ENCODE measurements around the gene SHMT1.
"Not testable (repeated sequence)": the region's sequence is repeated elsewhere in the genome, so short reads cannot be mapped to it uniquely, and the experiment has no call there.

SHMT1 gene

DNA sequence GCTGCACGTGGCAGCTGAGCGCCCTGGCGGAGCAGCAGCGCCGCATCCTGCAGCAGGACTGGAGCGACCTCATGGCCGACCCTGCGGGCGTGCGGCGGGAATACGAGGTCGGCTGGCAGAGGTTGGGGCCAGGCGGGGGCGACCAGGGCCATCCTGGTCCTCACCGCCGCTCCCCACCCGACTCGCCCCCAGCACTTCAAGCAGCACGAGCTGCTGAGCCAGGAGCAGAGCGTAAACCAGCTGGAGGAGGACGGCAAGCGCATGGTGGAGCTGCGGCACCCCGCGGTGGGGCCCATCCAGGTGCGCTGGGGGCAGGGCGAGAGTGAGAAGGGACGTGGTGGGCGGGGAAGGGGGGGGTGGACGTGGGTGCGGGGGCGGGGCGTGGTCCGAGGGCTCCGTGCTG lies 19.7 kb upstream of the SHMT1 start:
- H3K27me3 ChIP-seq (replicated peaks); in situ Hi-C loops (cut with HindIII; ENCODE audit: low pct_ligation_motif_present, low sequenced_read_pairs); H3K36me3 ChIP-seq (replicated peaks); DNase-seq; H3K27ac ChIP-seq; H3K4me3 ChIP-seq (ENCODE audit: low read depth, low read length): not testable (repeated sequence)

DNA sequence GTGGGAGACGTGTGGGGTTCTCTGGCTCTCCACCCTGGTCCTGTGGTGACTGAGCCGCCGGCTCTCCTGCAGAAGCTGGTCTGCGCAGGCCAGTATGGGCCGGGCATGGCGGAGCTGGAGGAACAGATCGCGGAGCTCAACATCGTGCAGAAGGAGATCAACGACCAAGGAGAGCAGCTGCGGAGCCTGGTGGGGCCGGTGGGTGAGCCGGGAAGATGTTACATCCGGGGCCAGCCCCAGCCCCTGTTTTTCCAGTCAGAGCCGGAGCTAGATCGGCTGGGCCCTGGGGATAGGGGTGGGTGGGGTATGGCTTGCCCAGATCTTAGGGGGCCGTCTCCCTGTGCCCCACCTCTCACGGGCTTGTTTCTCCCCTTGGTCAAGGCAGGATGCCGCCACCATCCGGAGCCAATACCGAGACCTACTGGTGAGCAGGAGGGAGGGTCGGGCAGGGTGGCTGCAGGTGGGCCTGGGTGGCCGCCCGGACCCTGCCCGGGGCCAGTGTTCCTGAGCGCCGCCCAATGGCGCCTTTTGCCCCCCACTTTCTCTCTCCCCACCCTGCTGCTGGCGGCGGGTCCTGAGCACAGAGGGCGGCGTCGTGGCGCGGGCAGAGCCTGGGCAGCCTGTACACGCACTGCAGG lies 19.2 kb upstream of the SHMT1 start:
- Histone ChIP-seq H3K27me3 (replicated peaks) (peaks cover 4% of the 10 kb centered on the region), H3K27ac (no peak overlapping the region), H3K4me3 (ENCODE audit: low read depth, low read length) (no peak overlapping the region), H3K36me3 (replicated peaks) (no peaks in the 10 kb centered on the region)
- in situ Hi-C loops (cut with HindIII; ENCODE audit: low pct_ligation_motif_present, low sequenced_read_pairs) = no loop called here
- DNase-seq = no peak
- TF ChIP-seq, protein P1, sequence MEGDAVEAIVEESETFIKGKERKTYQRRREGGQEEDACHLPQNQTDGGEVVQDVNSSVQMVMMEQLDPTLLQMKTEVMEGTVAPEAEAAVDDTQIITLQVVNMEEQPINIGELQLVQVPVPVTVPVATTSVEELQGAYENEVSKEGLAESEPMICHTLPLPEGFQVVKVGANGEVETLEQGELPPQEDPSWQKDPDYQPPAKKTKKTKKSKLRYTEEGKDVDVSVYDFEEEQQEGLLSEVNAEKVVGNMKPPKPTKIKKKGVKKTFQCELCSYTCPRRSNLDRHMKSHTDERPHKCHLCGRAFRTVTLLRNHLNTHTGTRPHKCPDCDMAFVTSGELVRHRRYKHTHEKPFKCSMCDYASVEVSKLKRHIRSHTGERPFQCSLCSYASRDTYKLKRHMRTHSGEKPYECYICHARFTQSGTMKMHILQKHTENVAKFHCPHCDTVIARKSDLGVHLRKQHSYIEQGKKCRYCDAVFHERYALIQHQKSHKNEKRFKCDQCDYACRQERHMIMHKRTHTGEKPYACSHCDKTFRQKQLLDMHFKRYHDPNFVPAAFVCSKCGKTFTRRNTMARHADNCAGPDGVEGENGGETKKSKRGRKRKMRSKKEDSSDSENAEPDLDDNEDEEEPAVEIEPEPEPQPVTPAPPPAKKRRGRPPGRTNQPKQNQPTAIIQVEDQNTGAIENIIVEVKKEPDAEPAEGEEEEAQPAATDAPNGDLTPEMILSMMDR (IDR thresholded peaks at IDR 0.05; ENCODE audit: low read depth, low read length, missing control alignments) = no peak

DNA sequence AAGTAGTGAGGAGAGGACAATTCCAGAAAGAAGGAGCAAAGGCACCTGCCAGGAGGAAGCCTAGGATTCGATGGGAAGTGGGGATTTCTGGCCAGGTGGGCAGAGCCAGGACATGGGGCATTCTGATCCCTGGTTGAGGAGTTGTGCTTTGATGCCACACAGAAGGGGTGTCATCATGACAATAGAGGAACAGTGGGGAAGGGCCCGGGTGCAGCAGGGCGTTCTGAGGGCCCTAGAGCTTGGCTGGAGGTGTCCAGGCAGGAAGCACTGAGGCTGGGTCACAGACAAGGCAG lies 18.5 kb upstream of the SHMT1 start:
- H3K27ac ChIP-seq = no peak overlapping the region
- H3K36me3 ChIP-seq (replicated peaks) = no peaks in the 10 kb centered on the region
- H3K4me3 ChIP-seq (ENCODE audit: low read depth, low read length) = no peak overlapping the region
- TF ChIP-seq, protein P1 (IDR thresholded peaks at IDR 0.05; ENCODE audit: low read depth, low read length, missing control alignments) = no peak
- H3K27me3 ChIP-seq (replicated peaks) = peaks cover 4% of the 10 kb centered on the region
- in situ Hi-C loops (cut with HindIII; ENCODE audit: low pct_ligation_motif_present, low sequenced_read_pairs) = no loop called here
- DNase-seq = no peak

DNA sequence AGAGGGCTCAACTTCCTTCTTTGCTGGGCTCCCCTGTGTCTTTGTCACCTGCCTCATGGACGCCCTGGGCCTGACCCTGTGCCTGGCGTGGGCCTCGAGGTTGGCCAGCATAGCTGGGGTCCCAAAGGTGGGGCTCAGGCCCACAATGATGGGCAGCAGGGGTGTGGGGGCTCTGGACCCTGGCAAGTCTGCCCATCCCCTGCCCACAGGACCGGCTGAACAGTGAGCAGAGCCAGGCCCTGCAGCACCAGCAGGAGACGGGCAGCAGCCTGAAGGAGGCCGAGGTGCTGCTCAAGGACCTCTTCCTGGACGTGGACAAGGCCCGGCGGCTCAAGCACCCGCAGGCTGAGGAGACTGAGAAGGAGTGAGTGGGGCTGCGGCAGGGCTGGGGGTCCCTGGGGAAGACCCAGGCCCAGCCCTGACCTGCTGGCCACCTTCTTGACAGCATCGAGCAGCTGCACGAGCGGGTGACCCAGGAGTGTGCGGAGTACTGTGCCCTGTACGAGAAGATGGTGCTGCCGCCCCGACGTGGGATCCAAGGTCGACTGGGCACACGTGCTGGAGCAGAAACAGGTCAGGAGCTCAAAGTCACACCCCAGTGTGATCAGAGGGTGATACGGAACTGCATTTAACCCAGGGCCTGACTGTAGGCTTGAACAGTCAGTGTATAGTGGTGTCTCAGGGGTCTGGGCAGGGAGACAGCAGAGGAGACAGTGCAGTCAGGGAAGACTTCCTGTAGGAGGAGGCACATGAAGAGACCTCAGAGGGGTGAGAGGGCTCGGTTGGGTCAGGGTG lies 18.0 kb upstream of the SHMT1 start:
- no peak overlapping the region for H3K4me3 ChIP-seq (ENCODE audit: low read depth, low read length)
- in situ Hi-C loops (cut with HindIII; ENCODE audit: low pct_ligation_motif_present, low sequenced_read_pairs) = no loop called here
- TF ChIP-seq, protein P1 (IDR thresholded peaks at IDR 0.05; ENCODE audit: low read depth, low read length, missing control alignments) = no peak
- no peak overlapping the region for H3K27ac ChIP-seq
- no peak for DNase-seq
- H3K27me3 ChIP-seq (replicated peaks) = peaks cover 4% of the 10 kb centered on the region
- no peaks in the 10 kb centered on the region for H3K36me3 ChIP-seq (replicated peaks)

DNA sequence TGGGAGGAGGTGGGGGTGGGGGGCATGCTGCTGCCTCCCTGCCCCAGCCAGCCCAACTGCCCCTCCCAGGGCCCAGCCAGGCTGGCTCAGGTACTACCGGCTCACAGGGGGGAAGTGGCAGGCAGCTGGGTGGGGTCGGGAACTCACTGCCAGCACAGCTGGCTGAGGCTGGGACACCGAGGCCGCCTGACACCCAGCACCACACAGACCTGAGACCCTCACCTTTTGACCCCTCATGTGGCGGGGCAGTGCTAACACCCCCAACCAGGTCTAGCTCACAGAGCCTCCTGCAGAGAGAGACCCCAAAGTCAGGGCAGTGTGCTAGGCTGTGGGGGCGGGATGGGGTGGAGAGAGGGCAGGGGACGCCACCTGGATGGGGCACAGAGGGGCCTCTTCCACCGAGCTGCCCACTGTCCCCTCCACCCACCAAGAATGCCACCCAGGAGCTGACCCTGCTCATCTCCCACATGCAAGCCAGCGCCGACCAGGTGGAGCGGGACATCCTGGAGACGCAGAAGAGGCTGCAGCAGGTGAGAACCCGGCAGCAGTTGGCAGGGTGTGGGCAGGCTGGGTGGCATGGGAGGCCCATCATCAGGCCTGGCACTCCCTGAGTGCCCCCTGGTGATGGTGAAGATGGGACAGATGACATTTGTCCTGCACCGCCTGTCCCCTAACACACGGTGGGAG lies 17.3 kb upstream of the SHMT1 start:
- H3K27me3 ChIP-seq (replicated peaks) = peaks cover 4% of the 10 kb centered on the region
- H3K27ac ChIP-seq = no peak overlapping the region
- in situ Hi-C loops (cut with HindIII; ENCODE audit: low pct_ligation_motif_present, low sequenced_read_pairs) = no loop called here
- no peaks in the 10 kb centered on the region for H3K36me3 ChIP-seq (replicated peaks)
- no peak overlapping the region for H3K4me3 ChIP-seq (ENCODE audit: low read depth, low read length)
- TF ChIP-seq, protein P1 (IDR thresholded peaks at IDR 0.05; ENCODE audit: low read depth, low read length, missing control alignments) = no peak
- no peak for DNase-seq
